GM18505 (cell line): ENCODE measurements around the gene LPO.

ENCODE experiments used
- ATAC-seq: cut with Tn5 transposase; IDR thresholded peaks from one replicate; pipeline ENCODE4 v1.9.1; 2021; ENCODE audit not compliant: unreplicated experiment
- POLR2A ChIP-seq: IDR thresholded peaks from 4 replicates; pipeline ENCODE4 v1.6.1; 2011; ENCODE audit warnings: borderline replicate concordance; ENCODE audit not compliant: insufficient read depth, insufficient read length; ENCODE audit errors: extremely low read depth

The LPO gene

DNA sequence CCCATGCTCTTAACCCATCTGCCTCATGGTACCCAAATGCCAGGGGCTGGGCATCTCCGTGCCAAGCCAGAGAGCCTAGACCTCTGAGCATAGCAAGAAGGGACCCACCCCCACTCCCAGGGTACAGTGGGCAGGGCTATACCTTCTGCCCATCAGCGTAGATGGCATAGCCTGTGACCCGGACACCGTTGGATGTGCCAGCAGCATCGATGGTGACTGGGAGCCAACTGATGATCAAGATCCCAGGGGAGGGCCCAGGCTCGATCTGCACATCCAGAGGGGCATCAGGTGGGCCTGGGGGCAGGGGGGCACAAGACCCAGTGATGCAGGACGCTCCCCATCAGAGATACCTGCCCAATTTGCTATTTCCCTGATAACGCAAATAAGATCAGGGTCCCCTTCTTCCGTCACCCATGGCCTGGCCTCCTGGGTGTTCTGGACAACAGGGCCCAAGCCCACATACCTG lies 73.1 kb downstream of the LPO start:
- ATAC-seq: no peak
- TF ChIP-seq POLR2A: no peak

DNA sequence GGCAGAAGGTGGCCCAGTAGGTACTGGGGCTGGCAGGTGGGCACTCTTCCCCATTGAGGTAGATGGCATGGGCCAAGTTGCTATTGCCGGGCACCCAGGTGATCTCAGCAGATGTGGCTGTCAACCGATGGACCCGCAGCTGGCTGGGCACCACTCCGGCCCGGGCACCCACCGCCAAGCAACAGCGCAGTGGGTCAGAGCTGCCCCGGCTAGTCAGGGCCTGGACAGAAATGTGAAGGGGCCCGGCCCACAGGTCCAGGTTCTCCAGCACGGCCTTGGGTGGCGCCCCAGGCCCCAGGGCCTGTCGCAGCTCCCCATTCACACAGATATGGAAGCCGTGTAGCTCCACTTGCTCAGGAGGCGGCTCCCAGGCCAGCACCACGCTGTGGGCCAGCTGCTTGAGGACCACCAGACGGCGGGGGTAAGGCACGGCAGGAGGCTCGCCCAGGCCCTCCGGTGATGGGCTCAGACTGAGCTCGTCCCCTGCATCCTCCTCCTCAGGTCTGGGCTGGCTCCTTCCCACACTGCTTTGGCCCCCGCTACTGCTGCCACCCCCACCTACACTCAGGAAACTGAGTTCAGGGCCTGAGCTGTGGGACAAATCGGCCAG lies 73.7 kb downstream of the LPO start:
- ATAC-seq: no peak
- TF ChIP-seq POLR2A: no peak

DNA sequence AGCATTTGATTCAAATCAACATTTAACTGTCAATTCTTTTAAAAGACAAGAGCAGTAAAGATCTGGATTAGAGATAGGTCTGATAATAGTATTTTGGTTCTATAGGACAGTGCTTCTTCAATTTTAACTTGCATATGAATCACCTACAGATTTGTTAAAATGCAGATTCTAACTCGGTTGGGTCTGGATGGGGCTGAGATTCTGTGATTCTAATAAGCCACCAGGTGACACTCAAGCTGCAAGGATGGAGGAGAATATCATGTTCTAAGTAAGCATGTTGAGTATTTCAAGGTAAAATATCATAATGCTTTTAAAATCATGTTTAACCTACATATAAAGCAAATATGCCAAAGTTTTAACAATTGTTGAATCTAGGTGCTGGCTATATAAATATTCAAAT lies 74.4 kb downstream of the LPO start:
- no peak for TF ChIP-seq POLR2A
- ATAC-seq: no peak

DNA sequence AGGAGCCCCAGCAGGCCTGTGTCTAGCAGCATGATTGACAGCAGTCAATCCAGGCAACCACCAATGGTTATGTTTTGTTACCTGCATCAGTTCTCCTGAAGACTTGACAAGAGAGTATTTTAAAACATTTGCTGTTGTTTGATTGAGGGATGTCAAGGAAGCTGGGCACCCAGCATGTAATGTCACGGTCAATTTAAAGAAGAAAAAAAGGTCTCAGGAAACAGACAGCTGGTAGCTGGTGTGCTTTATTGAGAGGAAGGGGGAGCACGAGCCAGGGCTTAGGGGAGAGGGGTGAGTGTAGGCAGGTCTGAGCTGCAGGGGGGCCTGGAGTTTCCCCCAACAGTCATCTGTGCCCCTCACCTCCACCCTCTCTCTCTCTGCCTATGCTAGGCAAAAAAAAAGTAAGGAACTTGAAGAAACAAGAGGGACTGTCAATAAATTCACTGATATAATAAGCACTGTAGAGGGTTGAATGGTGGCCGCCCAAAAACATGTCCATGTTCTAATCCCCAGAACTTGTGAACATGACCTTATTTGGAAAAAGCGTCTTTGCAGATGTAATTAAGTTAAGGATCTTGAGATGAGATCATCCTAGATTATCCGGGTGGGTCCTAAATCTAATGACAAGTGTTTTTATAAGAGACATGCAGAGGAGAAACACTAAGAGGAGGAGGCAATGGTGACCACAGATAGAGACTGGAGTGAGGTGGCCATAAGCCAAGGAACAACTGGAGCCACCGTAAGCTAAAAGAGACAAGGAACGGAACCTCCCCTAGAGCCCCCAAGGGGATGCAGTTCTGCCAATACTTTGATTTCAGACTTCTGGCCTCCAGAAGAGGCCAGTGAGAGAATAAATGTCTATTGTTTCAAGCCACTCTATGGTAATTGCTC lies 75.7 kb downstream of the LPO start:
- no peak for TF ChIP-seq POLR2A
- no peak for ATAC-seq

DNA sequence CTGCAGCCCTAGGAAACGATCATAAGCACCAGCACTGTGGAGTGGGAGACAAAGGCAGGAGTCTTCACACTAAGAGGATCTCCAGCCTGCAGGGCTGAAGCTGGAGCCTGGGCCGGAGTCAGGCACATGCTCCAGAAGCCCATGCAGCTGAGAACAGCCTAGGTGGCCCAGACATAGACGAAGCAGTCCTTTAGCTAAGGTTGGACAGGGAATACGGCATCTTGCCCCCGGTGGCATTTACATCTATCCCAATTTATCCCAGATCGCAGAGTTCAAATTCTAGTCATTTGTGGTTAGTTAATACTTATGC lies 76.3 kb downstream of the LPO start:
- TF ChIP-seq POLR2A: no peak
- no peak for ATAC-seq

DNA sequence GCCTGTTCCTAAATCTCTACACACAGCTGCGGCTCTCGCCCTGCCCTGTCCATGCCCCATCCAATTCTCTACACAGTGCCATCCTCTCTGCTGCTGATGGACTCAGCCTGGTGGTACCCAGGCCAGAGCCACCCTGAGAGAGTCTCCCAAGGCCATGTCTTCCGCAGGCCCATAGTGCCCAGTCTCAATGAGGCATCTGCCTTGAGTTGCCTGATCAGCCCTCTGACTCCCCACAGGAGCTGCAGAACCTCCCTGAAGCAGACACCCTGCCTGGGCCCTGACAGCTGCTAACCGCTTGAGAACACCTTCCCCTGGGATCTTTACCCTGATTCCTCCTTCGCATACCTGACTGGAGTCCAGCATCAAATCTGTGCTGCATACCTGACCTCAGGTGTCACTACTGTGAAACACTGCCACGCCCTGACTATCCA lies 76.9 kb downstream of the LPO start:
- no peak for TF ChIP-seq POLR2A
- ATAC-seq: no peak

DNA sequence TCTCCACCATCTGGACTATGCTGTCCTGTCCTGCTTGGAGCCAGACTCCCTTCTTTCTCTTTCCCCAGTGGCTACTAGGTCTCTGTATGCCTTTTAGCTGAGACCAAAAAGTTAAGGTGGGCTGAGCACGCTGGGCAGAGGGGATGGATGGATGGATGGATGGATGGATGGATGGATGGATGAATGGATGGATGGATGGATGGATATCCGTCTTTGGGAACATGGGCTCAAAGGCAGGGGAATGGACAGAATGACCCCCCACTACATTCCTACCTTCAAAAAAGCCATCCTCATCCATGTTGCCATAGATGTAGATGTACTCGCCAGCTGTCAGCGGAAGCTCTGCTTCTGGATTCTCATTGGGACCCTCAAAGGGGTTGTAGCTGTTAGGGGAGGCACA lies 77.4 kb downstream of the LPO start:
- no peak for TF ChIP-seq POLR2A
- ATAC-seq: no peak

DNA sequence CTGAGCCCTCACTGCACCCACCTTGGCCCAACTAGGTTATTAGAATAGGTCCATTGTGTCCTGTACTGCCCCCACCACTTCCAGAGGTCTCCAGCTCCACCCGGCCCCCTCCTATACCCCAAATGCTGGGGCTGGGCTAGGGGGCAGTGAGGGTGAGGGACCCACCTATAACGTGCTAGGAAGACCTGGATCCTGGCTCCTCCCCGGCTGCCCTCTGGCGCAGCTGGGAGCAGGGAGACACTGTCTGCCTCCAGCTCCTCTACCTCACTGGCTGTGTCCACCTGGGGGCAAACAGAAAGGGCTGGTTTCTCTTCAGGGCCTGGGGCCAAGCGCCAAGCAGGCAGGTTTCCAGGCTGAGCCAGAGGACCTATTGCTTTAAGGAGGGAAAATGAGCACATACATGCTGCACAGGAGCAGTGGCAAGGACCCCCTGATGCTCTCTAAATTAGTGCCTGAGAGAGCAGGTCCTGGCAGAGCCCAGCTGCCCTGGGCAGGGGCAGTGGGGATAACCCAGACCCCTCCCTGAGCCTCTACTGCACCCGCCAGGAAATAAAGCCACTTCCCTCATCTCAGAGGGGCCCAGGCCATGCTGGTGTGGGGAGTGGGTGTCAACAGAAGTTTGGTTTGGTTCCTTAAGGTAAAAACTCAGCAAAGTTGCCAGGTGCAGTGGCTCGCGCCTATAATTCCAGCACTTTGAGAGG lies 78.0 kb downstream of the LPO start:
- no peak for TF ChIP-seq POLR2A
- ATAC-seq: no peak

DNA sequence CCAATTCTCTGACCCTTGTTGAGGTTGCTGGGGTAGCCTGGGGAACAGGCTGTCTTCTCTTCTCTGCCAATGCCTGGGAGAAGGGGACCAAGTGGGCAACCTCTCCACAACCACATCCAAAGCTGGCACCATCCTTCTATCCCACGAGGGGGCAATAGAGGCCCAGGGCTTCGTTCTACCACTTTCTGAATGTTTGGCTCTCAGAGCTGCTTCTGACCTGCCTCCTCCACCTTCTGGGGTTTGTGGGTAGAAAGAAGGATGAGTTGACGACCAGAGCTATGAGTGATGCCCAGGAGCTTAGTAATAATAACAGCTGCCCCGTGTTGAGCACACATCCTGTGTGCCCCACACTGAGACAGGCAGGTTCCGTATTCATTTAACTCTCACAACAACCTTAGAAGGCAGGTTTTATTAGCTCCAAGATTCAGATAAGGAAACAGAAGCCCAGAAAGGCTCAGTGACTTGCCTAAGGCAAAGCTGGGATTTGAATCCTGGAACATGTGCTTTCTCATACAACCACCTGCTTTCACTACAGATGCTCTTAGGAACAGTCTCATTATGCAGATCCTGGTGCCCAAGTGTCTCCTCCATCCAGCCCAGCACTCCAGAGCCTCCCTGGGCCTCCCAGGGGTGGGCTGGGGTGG lies 79.2 kb downstream of the LPO start:
- ATAC-seq: peak; percentile 69

DNA sequence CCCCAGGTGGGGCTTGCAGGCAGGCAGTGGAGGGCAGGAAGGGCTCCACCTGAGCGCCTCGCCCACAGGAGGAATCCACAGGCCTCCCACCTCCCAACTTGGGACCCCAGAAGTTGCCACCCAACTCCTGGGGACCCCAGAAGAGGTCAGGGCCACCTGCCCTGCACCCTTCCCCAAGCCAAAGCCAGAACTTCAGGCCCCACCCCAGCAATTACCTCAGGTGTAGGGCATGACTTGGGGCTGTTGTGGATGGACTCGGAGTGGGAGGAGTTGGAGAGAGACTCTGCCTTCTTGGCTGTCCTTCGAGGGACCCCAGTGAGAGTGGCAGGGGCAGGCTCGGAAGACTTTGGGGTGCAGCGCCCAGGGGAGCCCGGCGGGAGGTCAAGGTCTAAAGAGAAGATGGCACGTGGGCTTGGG lies 79.7 kb downstream of the LPO start:
- no peak for TF ChIP-seq POLR2A
- ATAC-seq: no peak

More for the DNA sequence above, 79.2 kb downstream of the LPO start:
- TF ChIP-seq POLR2A: no peak
